Lung (tissue), 12 donors: ENCODE results near the gene ZNF778. TPM values are rescaled to one million over a fixed set of nuclear protein-coding genes. Genes with fewer than 3 reads are reported as not detected.

ENCODE experiments used
- ATAC-seq: fragments of 200-7000 bp; cut with Tn5 transposase; one replicate; pipeline ENCODE4 v1.9.1; 2020; ENCODE audit warnings: moderate number of reproducible peaks; ENCODE audit not compliant: insufficient read depth, low FRiP score
- DNase-seq, 3 donors: peaks; one replicate each; pipeline ENCODE4 v3.0.0-alpha.2; 2013 to 2017
- H3K27ac ChIP-seq, 2 donors: one replicate each; pipeline ENCODE4 v1.5.1; 2013; ENCODE audit warnings: mild to moderate bottlenecking in 2 of 2, moderate library complexity in 2 of 2, control low read depth in 1 of 2, inconsistent platforms in 1 of 2, low read depth in 1 of 2, low read length in 1 of 2
- H3K27me3 ChIP-seq, 3 donors: one replicate each; pipeline ENCODE4 v1.5.1; 2013; ENCODE audit warnings: low read length in 2 of 3; ENCODE audit not compliant: control insufficient read depth in 3 of 3, insufficient read depth in 3 of 3
- H3K36me3 ChIP-seq, 4 donors: one replicate each; pipeline ENCODE4 v1.5.1; 2013; ENCODE audit warnings: low read length in 4 of 4, mild to moderate bottlenecking in 1 of 4, moderate library complexity in 1 of 4; ENCODE audit not compliant: control insufficient read depth in 4 of 4, insufficient read depth in 4 of 4
- H3K4me1 ChIP-seq, 5 donors: one replicate each; pipeline ENCODE4 v1.5.1; 2013; ENCODE audit warnings: low read length in 5 of 5, mild to moderate bottlenecking in 2 of 5, moderate library complexity in 1 of 5; ENCODE audit not compliant: control insufficient read depth in 5 of 5, insufficient read depth in 5 of 5
- H3K4me3 ChIP-seq: one replicate; pipeline ENCODE4 v1.5.1; 2013; ENCODE audit warnings: mild to moderate bottlenecking, control low read depth, moderate library complexity
- H3K9ac ChIP-seq, 2 donors: one replicate each; pipeline ENCODE4 v1.5.1; 2013; ENCODE audit warnings: low read length in 2 of 2, control low read depth in 1 of 2; ENCODE audit not compliant: insufficient read depth in 1 of 2
- H3K9me3 ChIP-seq, 4 donors: one replicate each; pipeline ENCODE4 v1.5.1; 2013; ENCODE audit warnings: low read length in 3 of 4, mild to moderate bottlenecking in 1 of 4, moderate library complexity in 1 of 4; ENCODE audit not compliant: control insufficient read depth in 4 of 4, insufficient read depth in 3 of 4
- CTCF ChIP-seq: IDR thresholded peaks from 2 replicates; pipeline ENCODE4 v1.5.1; 2012; ENCODE audit warnings: mild to moderate bottlenecking; ENCODE audit errors: control extremely low read depth, extremely low read depth
- WGBS, 2 donors: extraction: QIAGEN DNeasy Blood & Tissue Kit; methylation state at CpG; one replicate each; pipeline ENCODE4 v1.1.7; 2013; 5-methylcytosine and 5-hydroxymethylcytosine counted together
- polyA plus RNA-seq, 2 donors: library from polyadenylated mRNA; stranded (reverse); fragments of 200-250 nt; gene quantifications; one replicate each; pipeline ENCODE4 v1.2.1, GENCODE V29; 2013
- total RNA-seq, 2 donors: library from RNA; depleted of rRNA in 1 of 2; stranded (reverse); fragments of >200 nt in 1 of 2; gene quantifications; one replicate each; pipeline ENCODE4 v1.2.1, GENCODE V29; 2014 to 2021
- donor health status: control.
- donor health status: control.
- donor health status: Bipolar disorder and iron deficiency.
- donor health status: healthy.
- donor health status: DM: yes; HTN: yes; CAD: no.

ZNF778 gene
- total and polyA plus RNA-seq, 4 donors, result 2.4 to 13.9 (median 4.6) TPM

- DNase-seq, result no peak
- peaks cover 0 to 15% (median 2%) of the 10 kb centered on the region in 5 donors for H3K4me1 ChIP-seq
These were observed 37.7 kb upstream of the ZNF778 start for GRCh38 chr16:89179656-89180315.

GRCh38 chr16:89183463-89183862 lies 34.0 kb upstream of the ZNF778 start:
- no peak for TF ChIP-seq CTCF
- H3K9me3 ChIP-seq, result no peaks in the 10 kb centered on the region
- no peaks in the 10 kb centered on the region for H3K36me3 ChIP-seq
- no peak for ATAC-seq
- peaks cover 0 to 4% (median 0%) of the 10 kb centered on the region in 3 donors for H3K27me3 ChIP-seq
- H3K27ac ChIP-seq, result no peak overlapping the region
- H3K4me3 ChIP-seq, result no peak overlapping the region
- no peak for DNase-seq
- no peak overlapping the region for H3K9ac ChIP-seq
- H3K4me1 ChIP-seq, result peaks cover 0 to 6% (median 0%) of the 10 kb centered on the region in 5 donors
- WGBS, 2 donors, result 44 to 71% methylated on average over 13 of the region's 13 CpGs

More at GRCh38 chr16:89179656-89180315, 37.7 kb upstream of the ZNF778 start:
- no peak for TF ChIP-seq CTCF
- Histone ChIP-seq H3K27ac (no peak overlapping the region), H3K4me3 (no peak overlapping the region), H3K36me3 (no peaks in the 10 kb centered on the region), H3K9ac (no peak overlapping the region), H3K27me3 (peaks cover 0 to 4% (median 0%) of the 10 kb centered on the region in 3 donors), H3K9me3 (no peaks in the 10 kb centered on the region)
- WGBS, 2 donors, result 75 to 89% methylated on average over 25 of the region's 25 CpGs
- ATAC-seq, result no peak

GRCh38 chr16:89183975-89184676 lies 33.4 kb upstream of the ZNF778 start:
- Histone ChIP-seq H3K4me3 (no peak overlapping the region), H3K27ac (no peak overlapping the region), H3K4me1 (peaks cover 0 to 6% (median 0%) of the 10 kb centered on the region in 5 donors), H3K36me3 (no peaks in the 10 kb centered on the region), H3K27me3 (peaks cover 0 to 4% (median 0%) of the 10 kb centered on the region in 3 donors), H3K9ac (no peak overlapping the region), H3K9me3 (no peaks in the 10 kb centered on the region)
- no peak for ATAC-seq
- no peak for DNase-seq
- TF ChIP-seq CTCF, result no peak
- 70 to 72% methylated on average over 26 of the region's 26 CpGs for WGBS, 2 donors
